Measurements from ENCODE around the gene NEK9.
"Not testable (repeated sequence)": the region's sequence is repeated elsewhere in the genome, so short reads cannot be mapped to it uniquely, and the experiment has no call there.

DNA sequence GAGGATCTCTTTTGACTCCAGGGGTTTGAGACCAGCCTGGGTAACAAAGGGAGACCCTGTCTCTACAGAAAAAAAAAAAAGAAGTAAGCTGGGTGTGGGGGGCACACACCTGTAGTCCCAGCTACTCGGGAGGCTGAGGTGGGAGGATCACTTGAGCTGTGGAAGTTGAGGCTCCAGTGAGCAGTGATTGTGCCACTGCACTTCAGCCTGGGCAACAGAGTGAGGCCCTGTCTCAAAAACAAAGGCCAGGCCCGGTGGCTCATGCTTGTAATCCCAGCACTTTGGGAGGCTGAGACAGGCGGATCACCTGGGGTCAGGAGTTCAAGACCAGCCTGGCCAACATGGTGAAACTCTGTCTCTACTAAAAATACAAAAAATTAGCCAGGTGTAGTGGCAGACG, 59.1 kb downstream of the NEK9 start:
- TF ChIP-seq CTCF, POLR2A (IDR thresholded peaks at IDR 0.05): not testable (repeated sequence)
